ENCODE data around the gene ABCC5. TPM values are rescaled to one million over a fixed set of nuclear protein-coding genes. Genes with fewer than 3 reads are reported as not detected.

ABCC5 gene
- total RNA-seq, 1 donor from 2014 or later: 34.6 TPM

- DNase-seq (ENCODE audit: low spot score): no peak
- intact Hi-C loops (cut with DNase I): no loop called here
These were observed 142.3 kb downstream of the ABCC5 start for GRCh38 chr3:183875411-183875810.

GRCh38 chr3:183873914-183874313, 143.8 kb downstream of the ABCC5 start:
- intact Hi-C loops (cut with DNase I): no loop called here
- no peak for DNase-seq (ENCODE audit: low spot score)

- intact Hi-C loops (cut with DNase I): no loop called here
- DNase-seq (ENCODE audit: low spot score): no peak
These were observed 146.1 kb downstream of the ABCC5 start for GRCh38 chr3:183871541-183871940.

DNA sequence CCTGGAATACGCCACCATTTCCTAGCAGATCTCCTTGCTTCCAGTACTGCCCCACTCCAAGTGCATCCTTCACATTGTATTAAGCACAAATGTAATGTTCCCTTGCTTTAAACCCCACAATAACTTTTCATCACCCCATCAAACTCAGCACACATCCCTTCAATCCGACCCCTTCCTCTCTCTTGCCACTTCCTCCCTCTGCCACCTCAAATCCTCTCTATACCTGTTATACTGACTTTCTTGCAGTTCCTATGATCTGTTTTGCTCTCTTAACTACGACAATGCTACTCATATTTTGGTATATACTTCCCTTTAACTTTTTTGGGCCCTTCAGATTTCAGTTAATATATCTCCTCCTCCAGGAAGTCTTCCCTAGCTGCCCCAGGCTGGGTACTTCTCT, 147.1 kb downstream of the ABCC5 start:
- intact Hi-C loops (cut with DNase I): no loop called here

More for the DNA sequence above, 147.1 kb downstream of the ABCC5 start:
- DNase-seq (ENCODE audit: low spot score): no peak

Small RNA genes within 50 kb of the gene (microRNA-seq; reads per million reads assigned to microRNA genes)
- gene MIR4448: not detected

Other genes with a start within 250 kb of the ABCC5 start
- 2.3 TPM for gene MAP6D1, start 192.3 kb downstream of the ABCC5 start, total RNA-seq
- 57.2 TPM for gene PARL, start 133.0 kb downstream of the ABCC5 start, total RNA-seq
- gene HTR3D, start 13.9 kb upstream of the ABCC5 start, total RNA-seq: not detected
- not detected for gene HTR3C, start 35.2 kb upstream of the ABCC5 start, total RNA-seq
- not detected for gene HTR3E, start 79.2 kb upstream of the ABCC5 start, total RNA-seq
- gene EIF2B5, start 117.5 kb upstream of the ABCC5 start, total RNA-seq: 33.4 TPM
- 68.6 TPM for gene DVL3, start 137.5 kb upstream of the ABCC5 start, total RNA-seq
- gene AP2M1, start 157.0 kb upstream of the ABCC5 start, total RNA-seq: 317 TPM
- 61.5 TPM for gene ABCF3, start 168.3 kb upstream of the ABCC5 start, total RNA-seq
- not detected for gene VWA5B2, start 211.7 kb upstream of the ABCC5 start, total RNA-seq
- 14.1 TPM for gene ALG3, start 231.1 kb upstream of the ABCC5 start, total RNA-seq
- gene EEF1AKMT4, start 231.8 kb upstream of the ABCC5 start, total RNA-seq: 1.5 TPM
- gene CAMK2N2, start 243.7 kb upstream of the ABCC5 start, total RNA-seq: 0.30 TPM